NCI-H187 treated with DMSO at 0.1 percent for 48 hours (cell line): ENCODE results near the gene CT45A8.
"Not testable (repeated sequence)": the region's sequence is repeated elsewhere in the genome, so short reads cannot be mapped to it uniquely, and the experiment has no call there.

ENCODE experiments used
- DNase-seq: peaks from one replicate; lab custom pipeline; 2025; lab: John Stamatoyannopoulos, UW

Gene CT45A8

GRCh38 chrX:135854438-135854837 is at the start of gene CT45A8:
CT45A8 (minus strand) TSS chrX:135854538; CDS start chrX:135850783, 3,755 bp downstream.
- not testable (repeated sequence) for DNase-seq

DNA sequence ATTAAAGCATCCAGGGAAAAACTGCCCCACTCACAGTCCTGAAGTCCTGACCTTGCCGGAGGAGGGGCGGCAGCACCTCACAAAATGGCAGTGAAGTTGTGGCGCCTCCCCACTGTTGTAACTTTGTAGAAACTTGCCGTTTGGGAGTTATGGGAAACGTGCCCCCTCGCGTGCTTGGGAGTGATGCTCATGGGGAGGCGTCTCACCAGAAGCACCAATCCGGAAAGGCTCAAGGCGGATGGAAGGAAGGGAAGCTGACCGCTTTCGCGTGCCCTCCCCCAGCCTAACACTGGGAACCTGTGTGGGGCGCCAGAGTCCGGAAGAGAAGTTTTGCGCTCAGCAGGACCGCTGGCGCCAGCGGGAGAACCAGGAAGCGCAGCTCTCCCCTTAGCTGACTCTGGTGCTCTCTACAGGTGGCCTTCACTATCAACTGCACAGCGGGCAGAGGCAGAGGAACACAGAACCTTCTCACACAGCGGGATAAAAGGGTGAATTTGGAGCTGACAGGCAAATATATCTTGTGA is 39.0 kb upstream of the CT45A8 start, which contains the start of the genes CT45A10 and SAGE1:
Gene CT45A10 (minus strand): TSS at position 151 of the 524 bp plus-strand sequence. CDS start 8,100 bp downstream, outside the sequence.
Gene SAGE1 (plus strand): TSS at position 423 of the 524 bp plus-strand sequence. CDS start 2,527 bp downstream, outside the sequence.
- no peak for DNase-seq

- DNase-seq = no peak
Observed at GRCh38 chrX:135892781-135893180, 38.4 kb upstream of the CT45A8 start.

GRCh38 chrX:135890087-135890585 is 35.8 kb upstream of the CT45A8 start:
- DNase-seq = no peak

DNA sequence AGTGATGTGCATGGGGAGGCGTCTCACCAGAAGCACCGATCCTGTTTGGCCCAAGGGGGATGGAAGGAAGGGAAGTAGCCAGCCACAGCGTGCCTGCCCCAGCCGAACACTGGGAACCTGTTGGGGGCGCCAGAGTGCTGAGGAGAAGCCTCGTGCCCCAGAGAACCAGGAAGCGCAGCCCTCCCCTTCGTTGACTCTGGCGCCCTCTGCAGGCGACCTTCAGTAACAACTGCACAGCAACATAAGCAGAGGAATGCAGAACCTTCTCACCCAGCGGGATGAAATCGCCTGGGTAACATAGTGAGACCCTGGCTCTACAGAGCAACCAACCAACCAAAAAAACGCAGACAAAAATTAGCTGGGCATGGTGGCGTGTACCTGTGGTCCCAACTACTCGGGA is 34.6 kb upstream of the CT45A8 start:
- not testable (repeated sequence) for DNase-seq

- not testable (repeated sequence) for DNase-seq
Observed at GRCh38 chrX:135888230-135888629, 33.9 kb upstream of the CT45A8 start.

GRCh38 chrX:135882741-135883140 is 28.4 kb upstream of the CT45A8 start:
- not testable (repeated sequence) for DNase-seq

DNA sequence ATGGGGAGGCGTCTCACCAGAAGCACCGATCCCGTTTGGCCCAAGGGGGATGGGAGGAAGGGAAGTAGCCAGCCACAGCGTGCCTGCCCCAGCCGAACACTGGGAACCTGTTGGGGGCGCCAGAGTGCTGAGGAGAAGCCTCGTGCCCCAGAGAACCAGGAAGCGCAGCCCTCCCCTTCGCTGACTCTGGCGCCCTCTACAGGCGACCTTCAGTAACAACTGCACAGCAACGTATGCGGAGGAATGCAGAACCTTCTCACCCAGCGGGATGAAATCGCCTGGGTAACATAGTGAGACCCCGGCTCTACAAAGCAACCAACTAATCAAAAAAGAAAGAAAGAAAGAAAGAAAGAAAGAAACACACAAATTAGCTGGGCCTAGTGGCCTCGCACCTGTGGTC is 17.4 kb upstream of the CT45A8 start, which contains the start of gene CT45A9:
Gene CT45A9 (minus strand): TSS at position 101 of the 400 bp plus-strand sequence. CDS start 3,751 bp downstream, outside the sequence.
- DNase-seq = not testable (repeated sequence)

DNA sequence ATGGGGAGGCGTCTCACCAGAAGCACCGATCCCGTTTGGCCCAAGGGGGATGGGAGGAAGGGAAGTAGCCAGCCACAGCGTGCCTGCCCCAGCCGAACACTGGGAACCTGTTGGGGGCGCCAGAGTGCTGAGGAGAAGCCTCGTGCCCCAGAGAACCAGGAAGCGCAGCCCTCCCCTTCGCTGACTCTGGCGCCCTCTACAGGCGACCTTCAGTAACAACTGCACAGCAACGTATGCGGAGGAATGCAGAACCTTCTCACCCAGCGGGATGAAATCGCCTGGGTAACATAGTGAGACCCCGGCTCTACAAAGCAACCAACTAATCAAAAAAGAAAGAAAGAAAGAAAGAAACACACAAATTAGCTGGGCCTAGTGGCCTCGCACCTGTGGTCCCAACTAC is 17.2 kb downstream of the CT45A8 start, which contains the start of gene CT45A7:
Gene CT45A7 (minus strand): TSS at position 101 of the 400 bp plus-strand sequence. CDS start 3,747 bp downstream, outside the sequence.
- not testable (repeated sequence) for DNase-seq

DNA sequence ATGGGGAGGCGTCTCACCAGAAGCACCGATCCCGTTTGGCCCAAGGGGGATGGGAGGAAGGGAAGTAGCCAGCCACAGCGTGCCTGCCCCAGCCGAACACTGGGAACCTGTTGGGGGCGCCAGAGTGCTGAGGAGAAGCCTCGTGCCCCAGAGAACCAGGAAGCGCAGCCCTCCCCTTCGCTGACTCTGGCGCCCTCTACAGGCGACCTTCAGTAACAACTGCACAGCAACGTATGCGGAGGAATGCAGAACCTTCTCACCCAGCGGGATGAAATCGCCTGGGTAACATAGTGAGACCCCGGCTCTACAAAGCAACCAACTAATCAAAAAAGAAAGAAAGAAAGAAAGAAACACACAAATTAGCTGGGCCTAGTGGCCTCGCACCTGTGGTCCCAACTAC is 34.4 kb downstream of the CT45A8 start, which contains the start of gene CT45A2:
Gene CT45A2 (minus strand): TSS at position 101 of the 400 bp plus-strand sequence. CDS start 3,747 bp downstream, outside the sequence.
- DNase-seq = not testable (repeated sequence)

GRCh38 chrX:135802687-135803086 is 51.7 kb downstream of the CT45A8 start, which contains the start of gene CT45A6:
CT45A6 (minus strand) TSS chrX:135802787; CDS start chrX:135798993, 3,794 bp downstream.
- DNase-seq = not testable (repeated sequence)
